HEK293 (cell line): ENCODE data around the gene FKBP10.

ENCODE experiments used
- GFI1B ChIP-seq: fragments of 450-650 bp; formaldehyde crosslinking; IDR thresholded peaks from 2 replicates; pipeline ENCODE4 v1.5.1; 2016; ENCODE audit warnings: missing biosample characterization, missing genetic modification characterization
- GLI2 ChIP-seq: fragments of 450-650 bp; formaldehyde crosslinking; IDR thresholded peaks from 2 replicates; pipeline ENCODE4; 2017; ENCODE audit warnings: missing biosample characterization, missing genetic modification characterization, low read depth, borderline replicate concordance
- GLI4 ChIP-seq: fragments of 450-650 bp; formaldehyde crosslinking; IDR thresholded peaks from 2 replicates; pipeline ENCODE4 v1.5.1; 2016; ENCODE audit warnings: missing biosample characterization, missing genetic modification characterization
- HOXC10 ChIP-seq: sonication (generic); formaldehyde crosslinking; IDR thresholded peaks from 2 replicates; pipeline ENCODE4 v1.8.1; 2023; ENCODE audit warnings: mild to moderate bottlenecking, missing genetic modification reagents
- KLF1 ChIP-seq: fragments of 450-650 bp; formaldehyde crosslinking; IDR thresholded peaks from 2 replicates; pipeline ENCODE4 v1.5.1; 2016; ENCODE audit warnings: missing biosample characterization, missing genetic modification characterization
- PBX3 ChIP-seq: sonication (generic); formaldehyde crosslinking; IDR thresholded peaks from 2 replicates; pipeline ENCODE4 v1.8.1; 2022; ENCODE audit warnings: mild to moderate bottlenecking, moderate library complexity, missing genetic modification reagents
- PRDM6 ChIP-seq: fragments of 450-650 bp; formaldehyde crosslinking; IDR thresholded peaks from 2 replicates; pipeline ENCODE4 v1.5.1; 2017; ENCODE audit warnings: missing biosample characterization, missing genetic modification characterization
- TCF7L2 ChIP-seq: IDR thresholded peaks from 2 replicates; pipeline ENCODE4 v1.6.1; 2011; ENCODE audit warnings: low read depth, mild to moderate bottlenecking, inconsistent platforms, low read length, moderate library complexity, borderline replicate concordance
- ZBTB17 ChIP-seq: fragments of 450-650 bp; formaldehyde crosslinking; IDR thresholded peaks from 2 replicates; pipeline ENCODE4 v1.5.1; 2016; ENCODE audit warnings: missing biosample characterization, missing genetic modification characterization
- ZBTB26 ChIP-seq: fragments of 450-650 bp; formaldehyde crosslinking; optimal IDR thresholded peaks from 2 replicates; pipeline ENCODE3; 2016; ENCODE audit warnings: missing biosample characterization, mild to moderate bottlenecking, missing genetic modification characterization
- ZBTB7A ChIP-seq: fragments of 450-650 bp; formaldehyde crosslinking; IDR thresholded peaks from 2 replicates; pipeline ENCODE4 v1.5.1; 2016; ENCODE audit warnings: low read depth, missing biosample characterization, missing genetic modification characterization
- ZFP37 ChIP-seq: fragments of 450-650 bp; formaldehyde crosslinking; IDR thresholded peaks from 2 replicates; pipeline ENCODE4 v1.5.1; 2016; ENCODE audit warnings: missing biosample characterization, missing genetic modification characterization
- ZFP41 ChIP-seq: fragments of 450-650 bp; formaldehyde crosslinking; IDR thresholded peaks from 2 replicates; pipeline ENCODE4 v1.5.1; 2016; ENCODE audit warnings: missing biosample characterization, missing genetic modification characterization, borderline replicate concordance
- ZNF214 ChIP-seq: fragments of 450-650 bp; formaldehyde crosslinking; IDR thresholded peaks from 2 replicates; pipeline ENCODE4 v1.5.1; 2017; ENCODE audit warnings: missing biosample characterization, mild to moderate bottlenecking, missing genetic modification characterization, borderline replicate concordance
- ZNF23 ChIP-seq: fragments of 450-650 bp; formaldehyde crosslinking; IDR thresholded peaks from 2 replicates; pipeline ENCODE4 v1.5.1; 2016; ENCODE audit warnings: missing biosample characterization, missing genetic modification characterization, borderline replicate concordance
- ZNF239 ChIP-seq: fragments of 450-650 bp; formaldehyde crosslinking; IDR thresholded peaks from 2 replicates; pipeline ENCODE4 v1.5.1; 2016; ENCODE audit warnings: missing biosample characterization, missing genetic modification characterization
- ZNF24 ChIP-seq: fragments of 450-650 bp; formaldehyde crosslinking; IDR thresholded peaks from 2 replicates; pipeline ENCODE4 v1.5.1; 2016; ENCODE audit warnings: missing biosample characterization, missing genetic modification characterization
- ZNF302 ChIP-seq: fragments of 450-650 bp; formaldehyde crosslinking; IDR thresholded peaks from 2 replicates; pipeline ENCODE4 v1.5.1; 2016; ENCODE audit warnings: missing biosample characterization, missing genetic modification characterization, low read depth
- ZNF555 ChIP-seq: fragments of 450-650 bp; formaldehyde crosslinking; conservative IDR thresholded peaks from 2 replicates; pipeline ENCODE4 v1.5.1; 2017; ENCODE audit warnings: missing biosample characterization, mild to moderate bottlenecking, missing genetic modification characterization, inconsistent platforms
- ZNF558 ChIP-seq: fragments of 450-650 bp; formaldehyde crosslinking; IDR thresholded peaks from 2 replicates; pipeline ENCODE4 v1.5.1; 2016; ENCODE audit warnings: missing biosample characterization, missing genetic modification characterization
- ZNF585B ChIP-seq: fragments of 450-650 bp; formaldehyde crosslinking; IDR thresholded peaks from 2 replicates; pipeline ENCODE4 v1.5.1; 2016; ENCODE audit warnings: missing biosample characterization, missing genetic modification characterization
- ZNF654 ChIP-seq: fragments of 450-650 bp; formaldehyde crosslinking; IDR thresholded peaks from 2 replicates; pipeline ENCODE4 v1.5.1; 2016; ENCODE audit warnings: low read depth, missing biosample characterization, missing genetic modification characterization
- ZNF785 ChIP-seq: fragments of 450-650 bp; formaldehyde crosslinking; IDR thresholded peaks from 2 replicates; pipeline ENCODE4 v1.5.1; 2016; ENCODE audit warnings: missing biosample characterization, missing genetic modification characterization
- TF ChIP-seq, protein P1 (sequence below): fragments of 450-650 bp; formaldehyde crosslinking; IDR thresholded peaks from 2 replicates; pipeline ENCODE4 v1.5.1; 2016; ENCODE audit warnings: missing biosample characterization, missing genetic modification characterization, borderline replicate concordance
- TF ChIP-seq, protein P2 (sequence below): fragments of 450-650 bp; formaldehyde crosslinking; IDR thresholded peaks from 2 replicates; pipeline ENCODE4 v1.5.1; 2017; ENCODE audit warnings: missing biosample characterization, missing genetic modification characterization
- TF ChIP-seq, protein P3 (sequence below): fragments of 450-650 bp; formaldehyde crosslinking; IDR thresholded peaks from 2 replicates; pipeline ENCODE4 v1.5.1; 2017; ENCODE audit warnings: missing biosample characterization, mild to moderate bottlenecking, missing genetic modification characterization, moderate library complexity
- TF ChIP-seq, protein P4 (sequence below): fragments of 450-650 bp; formaldehyde crosslinking; IDR thresholded peaks from 2 replicates; pipeline ENCODE4 v1.5.1; 2016; ENCODE audit warnings: missing biosample characterization, missing genetic modification characterization
- TF ChIP-seq, protein P5 (sequence below): fragments of 450-650 bp; formaldehyde crosslinking; IDR thresholded peaks from 2 replicates; pipeline ENCODE4 v1.5.1; 2016; ENCODE audit warnings: missing biosample characterization, missing genetic modification characterization

Gene FKBP10

GRCh38 chr17:41785859-41786226, 27.0 kb upstream of the FKBP10 start (continued):
- TF ChIP-seq, protein P1, sequence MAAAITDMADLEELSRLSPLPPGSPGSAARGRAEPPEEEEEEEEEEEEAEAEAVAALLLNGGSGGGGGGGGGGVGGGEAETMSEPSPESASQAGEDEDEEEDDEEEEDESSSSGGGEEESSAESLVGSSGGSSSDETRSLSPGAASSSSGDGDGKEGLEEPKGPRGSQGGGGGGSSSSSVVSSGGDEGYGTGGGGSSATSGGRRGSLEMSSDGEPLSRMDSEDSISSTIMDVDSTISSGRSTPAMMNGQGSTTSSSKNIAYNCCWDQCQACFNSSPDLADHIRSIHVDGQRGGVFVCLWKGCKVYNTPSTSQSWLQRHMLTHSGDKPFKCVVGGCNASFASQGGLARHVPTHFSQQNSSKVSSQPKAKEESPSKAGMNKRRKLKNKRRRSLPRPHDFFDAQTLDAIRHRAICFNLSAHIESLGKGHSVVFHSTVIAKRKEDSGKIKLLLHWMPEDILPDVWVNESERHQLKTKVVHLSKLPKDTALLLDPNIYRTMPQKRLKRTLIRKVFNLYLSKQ (tag by site-specific recombination), result no peak
- TF ChIP-seq ZNF24 (tag by site-specific recombination) (no peak), TCF7L2 (no peak), ZBTB17 (tag by site-specific recombination) (no peak), ZNF239 (tag by site-specific recombination) (no peak), ZBTB7A (0 out of 2 replicates have a peak, but pooled peaks have one; percentile 25), ZNF785 (tag by site-specific recombination) (no peak), GFI1B (tag by site-specific recombination) (no peak), KLF1 (tag by site-specific recombination) (peak; percentile 97), ZNF214 (tag by site-specific recombination) (no peak), ZNF23 (no peak), ZNF654 (tag by site-specific recombination) (no peak), ZNF555 (tag by site-specific recombination) (no peak), ZFP37 (tag by site-specific recombination) (no peak), ZNF558 (tag by site-specific recombination) (no peak), ZFP41 (tag by site-specific recombination) (no peak), GLI2 (tag by site-specific recombination) (no peak), ZNF302 (no peak), ZBTB26 (no peak), HOXC10 (no peak), PRDM6 (tag by site-specific recombination) (no peak), GLI4 (tag by site-specific recombination) (no peak), PBX3 (CRISPR knock-in tag) (no peak), ZNF585B (no peak)
- TF ChIP-seq, protein P2, sequence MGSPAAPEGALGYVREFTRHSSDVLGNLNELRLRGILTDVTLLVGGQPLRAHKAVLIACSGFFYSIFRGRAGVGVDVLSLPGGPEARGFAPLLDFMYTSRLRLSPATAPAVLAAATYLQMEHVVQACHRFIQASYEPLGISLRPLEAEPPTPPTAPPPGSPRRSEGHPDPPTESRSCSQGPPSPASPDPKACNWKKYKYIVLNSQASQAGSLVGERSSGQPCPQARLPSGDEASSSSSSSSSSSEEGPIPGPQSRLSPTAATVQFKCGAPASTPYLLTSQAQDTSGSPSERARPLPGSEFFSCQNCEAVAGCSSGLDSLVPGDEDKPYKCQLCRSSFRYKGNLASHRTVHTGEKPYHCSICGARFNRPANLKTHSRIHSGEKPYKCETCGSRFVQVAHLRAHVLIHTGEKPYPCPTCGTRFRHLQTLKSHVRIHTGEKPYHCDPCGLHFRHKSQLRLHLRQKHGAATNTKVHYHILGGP, result no peak
- TF ChIP-seq, protein P3, sequence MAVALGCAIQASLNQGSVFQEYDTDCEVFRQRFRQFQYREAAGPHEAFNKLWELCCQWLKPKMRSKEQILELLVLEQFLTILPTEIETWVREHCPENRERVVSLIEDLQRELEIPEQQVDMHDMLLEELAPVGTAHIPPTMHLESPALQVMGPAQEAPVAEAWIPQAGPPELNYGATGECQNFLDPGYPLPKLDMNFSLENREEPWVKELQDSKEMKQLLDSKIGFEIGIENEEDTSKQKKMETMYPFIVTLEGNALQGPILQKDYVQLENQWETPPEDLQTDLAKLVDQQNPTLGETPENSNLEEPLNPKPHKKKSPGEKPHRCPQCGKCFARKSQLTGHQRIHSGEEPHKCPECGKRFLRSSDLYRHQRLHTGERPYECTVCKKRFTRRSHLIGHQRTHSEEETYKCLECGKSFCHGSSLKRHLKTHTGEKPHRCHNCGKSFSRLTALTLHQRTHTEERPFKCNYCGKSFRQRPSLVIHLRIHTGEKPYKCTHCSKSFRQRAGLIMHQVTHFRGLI, result no peak
- TF ChIP-seq, protein P4, sequence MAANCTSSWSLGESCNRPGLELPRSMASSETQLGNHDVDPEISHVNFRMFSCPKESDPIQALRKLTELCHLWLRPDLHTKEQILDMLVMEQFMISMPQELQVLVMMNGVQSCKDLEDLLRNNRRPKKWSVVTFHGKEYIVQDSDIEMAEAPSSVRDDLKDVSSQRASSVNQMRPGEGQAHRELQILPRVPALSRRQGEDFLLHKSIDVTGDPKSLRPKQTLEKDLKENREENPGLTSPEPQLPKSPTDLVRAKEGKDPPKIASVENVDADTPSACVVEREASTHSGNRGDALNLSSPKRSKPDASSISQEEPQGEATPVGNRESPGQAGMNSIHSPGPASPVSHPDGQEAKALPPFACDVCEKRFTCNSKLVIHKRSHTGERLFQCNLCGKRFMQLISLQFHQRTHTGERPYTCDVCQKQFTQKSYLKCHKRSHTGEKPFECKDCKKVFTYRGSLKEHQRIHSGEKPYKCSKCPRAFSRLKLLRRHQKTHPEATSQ (tag by site-specific recombination), result no peak
- TF ChIP-seq, protein P5, sequence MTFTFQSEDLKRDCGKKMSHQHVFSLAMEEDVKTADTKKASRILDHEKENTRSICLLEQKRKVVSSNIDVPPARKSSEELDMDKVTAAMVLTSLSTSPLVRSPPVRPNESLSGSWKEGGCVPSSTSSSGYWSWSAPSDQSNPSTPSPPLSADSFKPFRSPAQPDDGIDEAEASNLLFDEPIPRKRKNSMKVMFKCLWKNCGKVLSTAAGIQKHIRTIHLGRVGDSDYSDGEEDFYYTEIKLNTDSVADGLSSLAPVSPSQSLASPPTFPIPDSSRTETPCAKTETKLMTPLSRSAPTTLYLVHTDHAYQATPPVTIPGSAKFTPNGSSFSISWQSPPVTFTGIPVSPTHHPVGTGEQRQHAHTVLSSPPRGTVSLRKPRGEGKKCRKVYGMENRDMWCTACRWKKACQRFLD (tag by site-specific recombination), result no peak
